Activated CD4-positive, alpha-beta T cell treated with anti-CD3 and anti-CD28 coated beads, Interleukin-2, amount 50 U/mL, for 4 hours (primary cell): ENCODE results near the gene MTIF3.
A peak's percentile ranks its signal among the peaks of the same experiment; 100 is the strongest.

Source experiments
- DNase-seq, 2 experiments: peaks; one replicate each; pipeline ENCODE4 v3.0.0-alpha.2; 2020

Gene MTIF3

GRCh38 chr13:27449936-27450828 is at the start of gene MTIF3:
TSS of gene MTIF3 (minus strand) at chr13:27450564. CDS start at chr13:27440448, 10,116 bp downstream.
- peak; percentile 95 for DNase-seq

- no peak for DNase-seq
These were observed 47.3 kb upstream of the MTIF3 start for GRCh38 chr13:27497563-27498230.

- DNase-seq: no peak
These were observed 46.3 kb upstream of the MTIF3 start for GRCh38 chr13:27496536-27497273.

GRCh38 chr13:27496006-27496405 is 45.6 kb upstream of the MTIF3 start:
- DNase-seq: no peak

GRCh38 chr13:27495551-27495950 is 45.2 kb upstream of the MTIF3 start:
- DNase-seq: no peak

- no peak for DNase-seq
These were observed 43.6 kb upstream of the MTIF3 start for GRCh38 chr13:27493981-27494380.

- DNase-seq: no peak
These were observed 39.1 kb upstream of the MTIF3 start for GRCh38 chr13:27489456-27489855.

GRCh38 chr13:27487776-27488175 is 37.4 kb upstream of the MTIF3 start:
- DNase-seq: no peak

GRCh38 chr13:27483421-27483820 is 33.1 kb upstream of the MTIF3 start:
- no peak for DNase-seq

GRCh38 chr13:27482983-27483382 is 32.6 kb upstream of the MTIF3 start:
- no peak for DNase-seq

- DNase-seq: peak in 1 of 2 experiments; percentile 2
These were observed 31.4 kb upstream of the MTIF3 start for GRCh38 chr13:27481766-27482165.

GRCh38 chr13:27476943-27477703 is 26.8 kb upstream of the MTIF3 start:
- DNase-seq: peak; percentile 7

GRCh38 chr13:27474751-27475268 is 24.4 kb upstream of the MTIF3 start:
- no peak for DNase-seq

- no peak for DNase-seq
These were observed 22.6 kb upstream of the MTIF3 start for GRCh38 chr13:27472941-27473340.

GRCh38 chr13:27472441-27472840 is 22.1 kb upstream of the MTIF3 start:
- DNase-seq: no peak

- no peak for DNase-seq
These were observed 19.9 kb upstream of the MTIF3 start for GRCh38 chr13:27470075-27470820.

GRCh38 chr13:27466513-27466912 is 16.1 kb upstream of the MTIF3 start:
- DNase-seq: no peak

GRCh38 chr13:27465611-27466010 is 15.2 kb upstream of the MTIF3 start:
- DNase-seq: no peak

- DNase-seq: no peak
These were observed 13.1 kb upstream of the MTIF3 start for GRCh38 chr13:27463500-27463899.

- DNase-seq: no peak
These were observed 11.7 kb upstream of the MTIF3 start for GRCh38 chr13:27461940-27462584.

GRCh38 chr13:27455331-27455855 is 5.0 kb upstream of the MTIF3 start:
- no peak for DNase-seq
